MCF 10A (cell line): ENCODE results near the gene SPINT2. TPM values are rescaled to one million over a fixed set of nuclear protein-coding genes. Genes with fewer than 3 reads are reported as not detected.

ENCODE experiments used
- BruUV-seq: library from RNA; stranded (reverse); fragments of 400-500 nt; replicated peaks from 2 replicates; lab custom pipeline; 2021; lab: Mats Ljungman, UMichigan
- CTCF ChIA-PET: fragments of 300-600 bp; sonication (Branson Sonifier 250); formaldehyde crosslinking; extraction: SDS; loops from one replicate; lab custom pipeline; 2021; ENCODE audit warnings: antibody characterized with exemption, inconsistent platforms; lab: Yijun Ruan, JAX
- POLR2A ChIA-PET: fragments of 300-600, 350-650 bp; sonication (Branson Sonifier 250); formaldehyde crosslinking; extraction: SDS; loops from one replicate; lab custom pipeline; 2020; ENCODE audit warnings: antibody characterized with exemption, inconsistent platforms; lab: Yijun Ruan, JAX
- DNase-seq: peaks from one replicate; pipeline ENCODE4 v3.0.0-alpha.2; 2018; ENCODE audit not compliant: unreplicated experiment
- H3K27ac Mint-ChIP-seq: one replicate; pipeline ENCODE4 v1.8.0; 2022; ENCODE audit warnings: mild to moderate bottlenecking, low read depth, mixed read lengths; ENCODE audit not compliant: unreplicated experiment
- H3K27me3 Mint-ChIP-seq: one replicate; pipeline ENCODE4 v1.8.0; 2022; ENCODE audit warnings: mixed read lengths; ENCODE audit not compliant: insufficient read depth, unreplicated experiment
- H3K36me3 Mint-ChIP-seq: one replicate; pipeline ENCODE4 v1.8.0; 2022; ENCODE audit warnings: mild to moderate bottlenecking, moderate library complexity, mixed read lengths; ENCODE audit not compliant: insufficient read depth, unreplicated experiment
- H3K4me1 Mint-ChIP-seq: one replicate; pipeline ENCODE4 v1.8.0; 2022; ENCODE audit warnings: mixed read lengths; ENCODE audit not compliant: insufficient read depth, unreplicated experiment
- H3K4me3 Mint-ChIP-seq: one replicate; pipeline ENCODE4 v1.8.0; 2022; ENCODE audit warnings: mild to moderate bottlenecking, moderate library complexity, mixed read lengths; ENCODE audit not compliant: unreplicated experiment
- H3K9me3 Mint-ChIP-seq: one replicate; pipeline ENCODE4 v1.8.0; 2022; ENCODE audit warnings: mixed read lengths; ENCODE audit not compliant: unreplicated experiment
- CTCF ChIP-seq: fragments of 200-600 bp; IDR thresholded peaks from one replicate; pipeline ENCODE4 v1.8.0; 2022; ENCODE audit warnings: antibody characterized with exemption, mild to moderate bottlenecking; ENCODE audit not compliant: unreplicated experiment
- intact Hi-C: fragments of 100-400 bp; cut with micrococcal nuclease; formaldehyde crosslinking; loops from 2 replicates; pipeline ENCODE4 v1.14.1; 2022
- total RNA-seq: library from RNA; stranded (reverse); gene quantifications from 2 replicates; pipeline ENCODE4 v1.2.3, GENCODE V29; 2022

The SPINT2 gene
- total RNA-seq, 1 experiment from 2014 or later: 333 TPM

DNA sequence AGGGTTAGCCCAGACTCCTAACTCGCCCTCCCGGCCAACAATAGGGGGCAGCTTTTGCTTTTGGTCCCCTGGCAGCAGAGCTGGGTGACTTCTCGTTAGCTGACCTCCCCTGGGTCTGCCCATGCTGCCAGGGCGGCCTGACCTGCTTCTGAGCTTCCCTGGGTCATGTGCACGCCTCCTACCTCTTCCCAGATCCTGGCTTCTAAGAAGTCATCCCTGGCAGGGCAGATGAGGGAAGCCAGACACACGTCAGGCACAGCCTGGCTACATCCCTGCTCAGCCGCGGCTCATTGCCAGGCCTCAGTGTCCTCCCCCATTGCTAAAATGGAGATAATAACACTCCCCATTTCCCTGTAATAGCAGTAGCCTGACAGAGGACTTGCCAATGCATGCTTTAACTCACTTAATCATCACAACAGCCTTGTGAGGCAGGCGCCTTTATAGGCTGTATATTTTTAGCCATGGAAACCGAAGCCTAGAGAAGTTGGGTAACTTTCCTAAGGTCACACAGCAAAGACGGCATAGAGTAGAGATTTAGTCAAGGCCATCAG lies 57.3 kb downstream of the SPINT2 start:
- BruUV-seq: no TSS peak
- intact Hi-C loops: no loop called here
- H3K9me3 Mint-ChIP-seq: no peaks in the 10 kb centered on the region
- ChIA-PET CTCF (interaction anchor here (0.9 to 2.7 kb wide), 4 partner anchors 52 to 419 kb away, joined by 3 to 7 read pairs (median 4); partner anchors contain the start of gene PSMD8), POLR2A (interaction anchor here (0.5 to 5.6 kb wide), 6 partner anchors 13 to 419 kb away, joined by 3 to 49 read pairs (median 4); partner anchors contain the start of genes C19orf33, CATSPERG and SPINT2)
- DNase-seq: peak; percentile 61
- no peaks in the 10 kb centered on the region for H3K27me3 Mint-ChIP-seq
- H3K4me1 Mint-ChIP-seq: peaks cover 29% of the 10 kb centered on the region
- peak overlapping the region; percentile 66 for H3K4me3 Mint-ChIP-seq
- no peak for TF ChIP-seq CTCF
- peaks cover 5% of the 10 kb centered on the region for H3K36me3 Mint-ChIP-seq
- peak overlapping the region; percentile 18 for H3K27ac Mint-ChIP-seq

DNA sequence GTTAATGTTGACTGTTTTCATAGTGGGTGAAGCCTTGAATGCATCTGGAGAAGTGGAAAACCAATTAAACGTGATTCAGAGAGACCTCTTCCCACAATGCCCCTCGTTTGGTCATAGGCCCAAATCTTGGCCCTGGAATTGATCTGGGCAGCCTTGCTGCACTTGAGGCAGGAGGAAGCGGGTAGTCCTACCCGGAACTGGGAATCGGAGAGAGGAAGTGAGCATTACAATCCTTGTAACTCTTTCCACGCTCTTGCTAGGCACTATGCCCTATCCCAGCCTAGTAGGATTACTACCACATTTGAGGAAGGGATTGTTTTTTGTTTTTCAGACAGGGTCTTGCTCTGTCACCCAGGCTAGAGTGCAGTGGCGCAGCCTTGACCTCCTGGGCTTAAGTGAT lies 58.9 kb downstream of the SPINT2 start:
- DNase-seq: no peak
- Mint-ChIP-seq H3K4me3 (no peak overlapping the region), H3K27ac (no peak overlapping the region), H3K36me3 (peaks cover 5% of the 10 kb centered on the region), H3K9me3 (no peaks in the 10 kb centered on the region), H3K27me3 (no peaks in the 10 kb centered on the region), H3K4me1 (peaks cover 27% of the 10 kb centered on the region)
- BruUV-seq: no TSS peak
- CTCF ChIA-PET: interaction anchor here (0.7 kb wide), 1 partner anchor 9 kb away, joined by 3 read pairs; no protein-coding TSS in a partner anchor
- POLR2A ChIA-PET: interaction anchor here (5.6 kb wide), 1 partner anchor 57 kb away, joined by 45 read pairs; the partner anchor contains the start of gene SPINT2
- TF ChIP-seq CTCF: no peak
- intact Hi-C loops: no loop called here

GRCh38 chr19:38324431-38324830 lies 60.1 kb downstream of the SPINT2 start:
- ChIA-PET POLR2A (no interaction called here), CTCF (interaction anchor here (0.6 to 0.7 kb wide), 2 partner anchors 85 to 604 kb away, joined by 3 to 7 read pairs; no protein-coding TSS in a partner anchor)
- no TSS peak for BruUV-seq
- no peaks in the 10 kb centered on the region for H3K9me3 Mint-ChIP-seq
- no peaks in the 10 kb centered on the region for H3K27me3 Mint-ChIP-seq
- no peak for TF ChIP-seq CTCF
- intact Hi-C loops: no loop called here
- no peak for DNase-seq
- H3K4me1 Mint-ChIP-seq: peaks cover 18% of the 10 kb centered on the region
- no peak overlapping the region for H3K4me3 Mint-ChIP-seq
- H3K27ac Mint-ChIP-seq: no peak overlapping the region
- H3K36me3 Mint-ChIP-seq: peaks cover 5% of the 10 kb centered on the region

DNA sequence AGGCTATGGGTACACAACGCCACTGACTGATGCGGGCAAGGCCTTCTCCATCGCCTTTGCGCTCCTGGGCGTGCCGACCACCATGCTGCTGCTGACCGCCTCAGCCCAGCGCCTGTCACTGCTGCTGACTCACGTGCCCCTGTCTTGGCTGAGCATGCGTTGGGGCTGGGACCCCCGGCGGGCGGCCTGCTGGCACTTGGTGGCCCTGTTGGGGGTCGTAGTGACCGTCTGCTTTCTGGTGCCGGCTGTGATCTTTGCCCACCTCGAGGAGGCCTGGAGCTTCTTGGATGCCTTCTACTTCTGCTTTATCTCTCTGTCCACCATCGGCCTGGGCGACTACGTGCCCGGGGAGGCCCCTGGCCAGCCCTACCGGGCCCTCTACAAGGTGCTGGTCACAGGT lies 62.2 kb downstream of the SPINT2 start:
- intact Hi-C loops: no loop called here
- Mint-ChIP-seq H3K4me3 (no peak overlapping the region), H3K9me3 (no peaks in the 10 kb centered on the region), H3K27ac (no peak overlapping the region), H3K4me1 (peaks cover 8% of the 10 kb centered on the region), H3K27me3 (no peaks in the 10 kb centered on the region), H3K36me3 (no peaks in the 10 kb centered on the region)
- POLR2A ChIA-PET: no interaction called here
- CTCF ChIA-PET: interaction anchor here (0.7 to 1.9 kb wide), 4 partner anchors 79 to 591 kb away, joined by 3 to 7 read pairs (median 3); no protein-coding TSS in a partner anchor
- TF ChIP-seq CTCF: no peak
- DNase-seq: no peak
- no TSS peak for BruUV-seq
